Neural progenitor cell (in vitro differentiated cells): Measurements from ENCODE around the gene RIMS1. TPM values are rescaled to one million over a fixed set of nuclear protein-coding genes. Genes with fewer than 3 reads are reported as not detected.
A peak's percentile ranks its signal among the peaks of the same experiment; 100 is the strongest.

Experiments used
- DNase-seq: peaks from one replicate; pipeline ENCODE4 v3.0.0-alpha.2; 2016; ENCODE audit warnings: low spot score
- H2AFZ ChIP-seq: fragments of 200-600 bp; sonication (generic); replicated peaks from 2 replicates; pipeline ENCODE4 v1.6.1; 2016; ENCODE audit warnings: antibody characterized with exemption
- H3F3A ChIP-seq: fragments of 200-600 bp; sonication (generic); 2 replicates; pipeline ENCODE4 v1.6.1; 2016; ENCODE audit warnings: antibody characterized with exemption, low read depth
- H3K27ac ChIP-seq: fragments of 200-600 bp; sonication (generic); 2 replicates; pipeline ENCODE4 v1.5.1; 2016; ENCODE audit warnings: mild to moderate bottlenecking
- H3K27me3 ChIP-seq: fragments of 200-600 bp; sonication (generic); 2 replicates; pipeline ENCODE4 v1.6.1; 2016; ENCODE audit warnings: mild to moderate bottlenecking, moderate library complexity
- H3K36me3 ChIP-seq: fragments of 200-600 bp; sonication (generic); 2 replicates; pipeline ENCODE4 v1.5.1; 2016
- H3K4me1 ChIP-seq: fragments of 200-600 bp; sonication (generic); 2 replicates; pipeline ENCODE4 v1.6.1; 2016; ENCODE audit warnings: mixed run types
- H3K4me2 ChIP-seq: fragments of 200-600 bp; sonication (generic); 2 replicates; pipeline ENCODE4 v1.6.1; 2016
- H3K4me3 ChIP-seq: fragments of 200-600 bp; sonication (generic); 2 replicates; pipeline ENCODE4 v1.5.1; 2016
- H3K79me2 ChIP-seq: fragments of 200-600 bp; sonication (generic); 2 replicates; pipeline ENCODE4 v1.6.1; 2016; ENCODE audit warnings: low read depth
- H3K9ac ChIP-seq: fragments of 200-600 bp; sonication (generic); 2 replicates; pipeline ENCODE4 v1.6.1; 2016
- H3K9me3 ChIP-seq: fragments of 200-600 bp; sonication (generic); 2 replicates; pipeline ENCODE4 v1.5.1; 2016; ENCODE audit warnings: low read depth
- H4K20me1 ChIP-seq: fragments of 200-600 bp; sonication (generic); 2 replicates; pipeline ENCODE4 v1.6.1; 2016; ENCODE audit warnings: low read depth
- H3K27ac Mint-ChIP-seq: 3 replicates; pipeline ENCODE4 v1.8.0; 2021; ENCODE audit warnings: mixed read lengths
- H3K27me3 Mint-ChIP-seq: 2 replicates; pipeline ENCODE4 v1.8.0; 2022; ENCODE audit warnings: low read depth, mild to moderate bottlenecking, inconsistent platforms, moderate library complexity, mixed read lengths; ENCODE audit not compliant: insufficient read depth
- H3K36me3 Mint-ChIP-seq: 3 replicates; pipeline ENCODE4 v1.8.0; 2021; ENCODE audit warnings: mixed read lengths
- H3K4me1 Mint-ChIP-seq: 3 replicates; pipeline ENCODE4 v1.8.0; 2021; ENCODE audit warnings: mixed read lengths
- H3K4me3 Mint-ChIP-seq: 3 replicates; pipeline ENCODE4 v1.8.0; 2021; ENCODE audit warnings: mild to moderate bottlenecking, moderate library complexity, mixed read lengths
- H3K9me3 Mint-ChIP-seq: 3 replicates; pipeline ENCODE4 v1.8.0; 2020; ENCODE audit warnings: mixed read lengths
- CTCF ChIP-seq: fragments of 200-600 bp; sonication (generic); IDR thresholded peaks from 2 replicates; pipeline ENCODE4 v1.5.1; 2017; ENCODE audit warnings: antibody characterized with exemption, mild to moderate bottlenecking
- EZH2 ChIP-seq: fragments of 200-600 bp; sonication (generic); IDR thresholded peaks from 2 replicates; pipeline ENCODE4 v1.6.1; 2017; ENCODE audit warnings: antibody characterized with exemption, mild to moderate bottlenecking, moderate library complexity
- EZH2phosphoT487 ChIP-seq: fragments of 200-600 bp; sonication (generic); IDR thresholded peaks from 2 replicates; pipeline ENCODE4 v1.6.1; 2017; ENCODE audit warnings: antibody characterized with exemption
- total RNA-seq: library from RNA; depleted of rRNA; stranded (reverse); fragments of >200 nt; gene quantifications from 2 replicates; pipeline ENCODE4 v1.2.3, GENCODE V29; 2015; ENCODE audit warnings: low replicate concordance

The RIMS1 gene
- total RNA-seq, 1 donor from 2014 or later, result 2.5 TPM

GRCh38 chr6:72350296-72350881, 464.0 kb downstream of the RIMS1 start:
- no peaks in the 10 kb centered on the region for H3F3A ChIP-seq
- no peaks in the 10 kb centered on the region for H3K27me3 ChIP-seq
- no peaks in the 10 kb centered on the region for H3K27me3 Mint-ChIP-seq
- H3K9me3 ChIP-seq, result no peaks in the 10 kb centered on the region
- H4K20me1 ChIP-seq, result no peaks in the 10 kb centered on the region
- no peak overlapping the region for H3K27ac ChIP-seq
- no peaks in the 10 kb centered on the region for H3K9me3 Mint-ChIP-seq
- no peak overlapping the region for H3K4me2 ChIP-seq
- no peaks in the 10 kb centered on the region for H3K36me3 Mint-ChIP-seq
- H3K4me3 Mint-ChIP-seq, result no peak overlapping the region
- H3K9ac ChIP-seq, result no peak overlapping the region
- TF ChIP-seq EZH2, result no peak
- no peak for TF ChIP-seq CTCF
- no peak for TF ChIP-seq EZH2phosphoT487
- peak overlapping the region; percentile 28 for H2AFZ ChIP-seq
- no peaks in the 10 kb centered on the region for H3K4me1 ChIP-seq
- H3K36me3 ChIP-seq, result no peaks in the 10 kb centered on the region
- no peaks in the 10 kb centered on the region for H3K79me2 ChIP-seq
- H3K4me3 ChIP-seq, result no peak overlapping the region
- H3K4me1 Mint-ChIP-seq, result peaks cover 6% of the 10 kb centered on the region
- DNase-seq, result no peak
- H3K27ac Mint-ChIP-seq, result no peak overlapping the region

GRCh38 chr6:72363844-72364740, 477.7 kb downstream of the RIMS1 start:
- Mint-ChIP-seq H3K27me3 (peaks cover 3% of the 10 kb centered on the region), H3K36me3 (no peaks in the 10 kb centered on the region), H3K4me3 (no peak overlapping the region), H3K4me1 (no peaks in the 10 kb centered on the region), H3K27ac (no peak overlapping the region), H3K9me3 (no peaks in the 10 kb centered on the region)
- Histone ChIP-seq H3K9me3 (no peaks in the 10 kb centered on the region), H3K79me2 (no peaks in the 10 kb centered on the region), H2AFZ (no peak overlapping the region), H3K27ac (no peak overlapping the region), H3K27me3 (no peaks in the 10 kb centered on the region), H3K36me3 (no peaks in the 10 kb centered on the region), H3K4me1 (no peaks in the 10 kb centered on the region), H3K4me2 (no peak overlapping the region), H3F3A (no peaks in the 10 kb centered on the region), H4K20me1 (no peaks in the 10 kb centered on the region), H3K4me3 (no peak overlapping the region), H3K9ac (no peak overlapping the region)
- TF ChIP-seq CTCF, result no peak
- TF ChIP-seq EZH2, result no peak
- no peak for TF ChIP-seq EZH2phosphoT487
- no peak for DNase-seq

- no peaks in the 10 kb centered on the region for H3K9me3 Mint-ChIP-seq
- peaks cover 2% of the 10 kb centered on the region for H3K4me1 Mint-ChIP-seq
- no peak overlapping the region for H3K27ac Mint-ChIP-seq
- H3K27me3 ChIP-seq, result no peaks in the 10 kb centered on the region
- no peaks in the 10 kb centered on the region for H3K9me3 ChIP-seq
- H4K20me1 ChIP-seq, result no peaks in the 10 kb centered on the region
- H3K4me3 Mint-ChIP-seq, result no peak overlapping the region
- H3K27me3 Mint-ChIP-seq, result peaks cover 3% of the 10 kb centered on the region
- no peak overlapping the region for H2AFZ ChIP-seq
- H3F3A ChIP-seq, result no peaks in the 10 kb centered on the region
- no peak overlapping the region for H3K9ac ChIP-seq
- H3K36me3 ChIP-seq, result no peaks in the 10 kb centered on the region
- H3K4me2 ChIP-seq, result no peak overlapping the region
- H3K4me1 ChIP-seq, result no peaks in the 10 kb centered on the region
- H3K79me2 ChIP-seq, result no peaks in the 10 kb centered on the region
- no peak overlapping the region for H3K4me3 ChIP-seq
- no peaks in the 10 kb centered on the region for H3K36me3 Mint-ChIP-seq
- no peak for DNase-seq
- H3K27ac ChIP-seq, result no peak overlapping the region
- TF ChIP-seq EZH2phosphoT487, result no peak
- no peak for TF ChIP-seq EZH2
- TF ChIP-seq CTCF, result no peak
These were observed 479.4 kb downstream of the RIMS1 start for GRCh38 chr6:72365773-72366172.
